ENCODE results near the gene ETFB. TPM values are rescaled to one million over a fixed set of nuclear protein-coding genes. Genes with fewer than 3 reads are reported as not detected.

ETFB gene
- total RNA-seq, 1 experiment from 2014 or later, result 140 TPM

GRCh38 chr19:51391073-51391611 is 25.0 kb upstream of the ETFB start:
- Histone ChIP-seq H3K9ac (ENCODE audit: low read length) (no peak overlapping the region), H3K4me3 (replicated peaks in 1 of 2; ENCODE audit: low read depth in 1 of 2, low read length in 2 of 2) (no peak overlapping the region), H2AFZ (ENCODE audit: low read depth, low read length, poor library complexity, severe bottlenecking) (no peak overlapping the region), H3K79me2 (ENCODE audit: insufficient read depth, low read length) (peaks cover 4% of the 10 kb centered on the region; the same call in 1 of the 2 replicates), H3K4me2 (ENCODE audit: low read length) (no peak overlapping the region), H3K9me2 (ENCODE audit: insufficient read depth) (no peaks in the 10 kb centered on the region), H3K9me3 (ENCODE audit: control insufficient read depth in 1 of 2, insufficient read depth in 1 of 2, low read depth in 1 of 2, low read length in 2 of 2) (no peaks in the 10 kb centered on the region), H4K20me1 (ENCODE audit: insufficient read depth) (no peaks in the 10 kb centered on the region), H3K27me3 (ENCODE audit: insufficient read depth, low read length) (no peaks in the 10 kb centered on the region), H3K4me1 (ENCODE audit: control insufficient read depth in 1 of 2, insufficient read depth in 2 of 2, low read length in 2 of 2) (peaks cover 6 to 23% of the 10 kb centered on the region in 2 experiments; a peak in 3 of 4 replicates), H3K36me3 (ENCODE audit: control insufficient read depth in 1 of 2, insufficient read depth in 2 of 2, low read length in 2 of 2) (no peaks in the 10 kb centered on the region), H3K27ac (ENCODE audit: low read depth, low read length) (no peak overlapping the region)
- RAD21 ChIA-PET (ENCODE audit: low non-redundant PET in 1 of 2, low total read pairs in 2 of 2, uncharacterized antibody in 2 of 2, unreplicated experiment in 2 of 2), result interaction anchor here in 1 of 2 experiments (0.7 kb wide), 1 partner anchor 12 kb away, joined by 3 read pairs; no protein-coding TSS in a partner anchor
- BruUV-seq (replicated peaks), result no TSS peak
- no peak for TF ChIP-seq ZFX (IDR thresholded peaks at IDR 0.05)
- TF ChIP-seq SRF (IDR thresholded peaks at IDR 0.05; ENCODE audit: low read depth), result no peak
- no peak for TF ChIP-seq SIN3A (IDR thresholded peaks at IDR 0.05; ENCODE audit: low read depth)
- no peak for TF ChIP-seq RAD21 (IDR thresholded peaks at IDR 0.05; ENCODE audit: low read depth)
- no peak for TF ChIP-seq ZNF274 (IDR thresholded peaks at IDR 0.05; ENCODE audit: low read depth, low read length)
- TF ChIP-seq ZBTB33 (IDR thresholded peaks at IDR 0.05; ENCODE audit: extremely low read depth, insufficient replicate concordance, low read length), result no peak
- no peak for TF ChIP-seq FOSL1 (IDR thresholded peaks at IDR 0.05; ENCODE audit: low read depth)
- TF ChIP-seq, protein P1, sequence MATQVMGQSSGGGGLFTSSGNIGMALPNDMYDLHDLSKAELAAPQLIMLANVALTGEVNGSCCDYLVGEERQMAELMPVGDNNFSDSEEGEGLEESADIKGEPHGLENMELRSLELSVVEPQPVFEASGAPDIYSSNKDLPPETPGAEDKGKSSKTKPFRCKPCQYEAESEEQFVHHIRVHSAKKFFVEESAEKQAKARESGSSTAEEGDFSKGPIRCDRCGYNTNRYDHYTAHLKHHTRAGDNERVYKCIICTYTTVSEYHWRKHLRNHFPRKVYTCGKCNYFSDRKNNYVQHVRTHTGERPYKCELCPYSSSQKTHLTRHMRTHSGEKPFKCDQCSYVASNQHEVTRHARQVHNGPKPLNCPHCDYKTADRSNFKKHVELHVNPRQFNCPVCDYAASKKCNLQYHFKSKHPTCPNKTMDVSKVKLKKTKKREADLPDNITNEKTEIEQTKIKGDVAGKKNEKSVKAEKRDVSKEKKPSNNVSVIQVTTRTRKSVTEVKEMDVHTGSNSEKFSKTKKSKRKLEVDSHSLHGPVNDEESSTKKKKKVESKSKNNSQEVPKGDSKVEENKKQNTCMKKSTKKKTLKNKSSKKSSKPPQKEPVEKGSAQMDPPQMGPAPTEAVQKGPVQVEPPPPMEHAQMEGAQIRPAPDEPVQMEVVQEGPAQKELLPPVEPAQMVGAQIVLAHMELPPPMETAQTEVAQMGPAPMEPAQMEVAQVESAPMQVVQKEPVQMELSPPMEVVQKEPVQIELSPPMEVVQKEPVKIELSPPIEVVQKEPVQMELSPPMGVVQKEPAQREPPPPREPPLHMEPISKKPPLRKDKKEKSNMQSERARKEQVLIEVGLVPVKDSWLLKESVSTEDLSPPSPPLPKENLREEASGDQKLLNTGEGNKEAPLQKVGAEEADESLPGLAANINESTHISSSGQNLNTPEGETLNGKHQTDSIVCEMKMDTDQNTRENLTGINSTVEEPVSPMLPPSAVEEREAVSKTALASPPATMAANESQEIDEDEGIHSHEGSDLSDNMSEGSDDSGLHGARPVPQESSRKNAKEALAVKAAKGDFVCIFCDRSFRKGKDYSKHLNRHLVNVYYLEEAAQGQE (IDR thresholded peaks at IDR 0.05; ENCODE audit: low read depth), result no peak
- DNase-seq (ENCODE audit: low read depth, low spot score) (no peak), ATAC-seq (no peak)
- intact Hi-C loops (cut with micrococcal nuclease), result no loop called here
- POLR2A ChIA-PET, result no interaction called here
- CTCF ChIA-PET, result no interaction called here

Data from HCT116 (cell line).